GM21360 (cell line): ENCODE results near the gene OR4L1.
"Not testable (repeated sequence)": the region's sequence is repeated elsewhere in the genome, so short reads cannot be mapped to it uniquely, and the experiment has no call there.

Experiments
- ATAC-seq: cut with Tn5 transposase; IDR thresholded peaks from one replicate; pipeline ENCODE4 v1.9.1; 2021; ENCODE audit warnings: mild to moderate bottlenecking, moderate library complexity; ENCODE audit not compliant: unreplicated experiment

OR4L1 gene, protein sequence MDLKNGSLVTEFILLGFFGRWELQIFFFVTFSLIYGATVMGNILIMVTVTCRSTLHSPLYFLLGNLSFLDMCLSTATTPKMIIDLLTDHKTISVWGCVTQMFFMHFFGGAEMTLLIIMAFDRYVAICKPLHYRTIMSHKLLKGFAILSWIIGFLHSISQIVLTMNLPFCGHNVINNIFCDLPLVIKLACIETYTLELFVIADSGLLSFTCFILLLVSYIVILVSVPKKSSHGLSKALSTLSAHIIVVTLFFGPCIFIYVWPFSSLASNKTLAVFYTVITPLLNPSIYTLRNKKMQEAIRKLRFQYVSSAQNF

DNA sequence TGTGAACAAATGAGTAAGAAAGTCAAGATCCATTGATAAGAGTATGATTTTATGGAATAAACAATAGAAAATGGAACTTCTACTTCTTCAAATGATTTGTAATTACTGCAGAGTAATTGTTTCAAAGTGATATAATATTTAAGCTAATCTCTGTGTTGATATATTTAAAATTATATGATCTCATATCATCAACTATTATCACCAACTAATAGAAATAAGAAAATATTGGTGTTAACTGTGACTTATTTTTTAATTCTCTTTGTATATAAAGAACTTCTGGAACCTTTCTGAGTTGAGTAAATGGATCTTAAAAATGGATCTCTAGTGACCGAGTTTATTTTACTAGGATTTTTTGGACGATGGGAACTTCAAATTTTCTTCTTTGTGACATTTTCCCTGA, at the start of gene OR4L1:
Gene OR4L1 (plus strand): TSS at position 301 of the 400 bp plus-strand sequence. CDS start 0 bp downstream, at position 301.
- ATAC-seq = no peak

DNA sequence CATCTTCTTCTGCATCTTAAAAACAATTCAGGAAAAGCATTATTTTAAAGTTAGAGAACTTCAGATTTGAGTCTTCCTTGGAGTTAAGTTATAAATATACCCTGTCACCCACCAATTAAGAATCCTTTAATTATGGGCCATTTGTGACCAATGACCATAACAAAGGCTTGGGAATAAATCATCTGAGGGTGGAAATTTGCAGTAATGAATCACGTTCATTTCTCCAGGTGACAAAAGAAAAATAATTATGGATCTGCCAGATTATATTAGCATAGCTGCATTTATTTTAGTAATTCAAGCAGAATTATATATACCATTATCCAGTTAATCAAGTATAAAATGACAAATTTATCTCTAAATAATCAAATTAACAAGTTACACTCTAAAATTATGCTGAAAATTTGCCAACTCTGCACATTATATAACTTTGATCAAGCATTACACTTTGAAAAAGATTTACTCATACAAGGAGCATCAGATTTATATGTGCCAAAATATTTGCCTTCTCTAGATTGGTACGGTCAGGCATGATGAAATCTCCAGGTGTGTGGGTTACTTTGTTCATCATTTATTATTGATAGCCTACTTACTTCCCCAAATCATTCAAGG, 40.5 kb upstream of the OR4L1 start, which contains the start of gene OR4K14:
Gene OR4K14 (minus strand): TSS at position 51 of the 609 bp plus-strand sequence. CDS start 4,114 bp downstream, outside the sequence.
- no peak for ATAC-seq

DNA sequence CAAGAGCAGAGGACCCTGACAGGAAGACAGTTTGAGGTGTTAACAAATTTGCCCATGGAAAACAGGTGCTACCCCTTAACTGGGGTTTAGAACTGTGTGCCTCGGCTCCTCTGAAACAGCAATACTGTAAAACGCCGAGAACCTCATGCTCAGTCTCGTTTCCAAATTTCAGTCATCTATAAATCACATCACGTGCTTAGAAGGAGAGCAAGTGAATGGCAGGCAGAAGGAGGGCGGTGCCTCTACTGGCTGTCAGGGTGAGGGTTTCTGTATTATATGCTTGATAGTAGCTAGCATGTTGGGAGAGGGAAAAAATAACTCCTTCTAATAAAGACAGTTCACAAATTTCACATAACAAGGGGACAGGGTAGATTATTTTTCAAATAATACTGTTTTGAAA, 28.8 kb upstream of the OR4L1 start:
- no peak for ATAC-seq

DNA sequence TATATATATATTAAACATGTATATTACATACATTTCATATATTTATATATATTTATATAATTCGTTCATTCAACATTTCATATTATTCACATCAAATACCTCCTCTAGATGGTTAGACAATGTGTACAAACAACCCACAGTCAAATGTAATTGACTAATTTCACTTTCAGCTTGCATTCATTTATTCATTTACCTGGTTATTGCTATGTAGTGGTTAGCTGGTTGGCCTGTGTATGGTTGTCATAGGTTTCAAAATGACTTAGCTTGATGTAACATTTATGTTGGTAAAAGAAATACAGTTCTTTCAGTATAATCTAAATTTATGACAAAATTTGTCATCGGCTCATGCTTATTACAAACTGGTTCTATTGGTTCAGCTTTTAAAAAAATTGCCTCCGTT, 24.4 kb upstream of the OR4L1 start:
- ATAC-seq = no peak

DNA sequence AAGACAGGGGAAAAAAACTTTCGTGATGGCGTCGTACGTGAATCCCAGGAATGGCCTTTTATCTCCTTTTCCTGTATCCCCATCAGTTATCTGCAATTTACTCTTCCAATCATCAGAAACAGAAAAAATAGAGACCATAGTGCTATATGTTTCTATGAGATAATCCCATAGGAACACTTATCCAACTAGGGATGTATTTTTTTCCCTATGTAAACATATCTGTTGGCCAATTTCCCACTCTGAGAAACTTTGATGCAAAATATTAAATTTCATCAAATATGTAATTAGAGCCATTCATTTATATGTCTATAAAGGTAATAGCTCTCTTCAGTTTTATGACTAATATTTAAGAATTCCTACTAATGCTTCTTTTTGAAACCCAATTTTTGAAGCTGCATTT, 23.9 kb upstream of the OR4L1 start, which contains the start of gene OR4K13:
Gene OR4K13 (minus strand): TSS at position 101 of the 400 bp plus-strand sequence. CDS start 1,280 bp downstream, outside the sequence.
- no peak for ATAC-seq

DNA sequence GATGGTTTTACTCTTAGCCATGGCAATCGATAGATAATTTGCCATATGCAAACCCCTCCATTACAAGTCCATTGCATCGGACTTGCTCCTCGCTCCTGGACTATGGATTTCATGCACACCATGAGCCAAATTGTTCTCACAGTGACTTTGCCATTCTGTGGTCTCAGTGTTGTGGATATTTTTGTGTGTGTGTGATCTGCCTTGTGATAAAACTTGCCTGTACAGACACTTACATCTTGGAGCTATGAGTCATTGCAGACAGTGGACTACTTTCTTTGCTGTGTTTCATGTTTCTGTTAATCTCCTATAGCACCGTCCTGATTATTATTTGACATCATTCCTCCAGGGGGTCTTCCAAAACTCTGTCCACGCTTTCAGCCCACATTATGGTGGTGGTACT, 15.6 kb upstream of the OR4L1 start:
- ATAC-seq = no peak

DNA sequence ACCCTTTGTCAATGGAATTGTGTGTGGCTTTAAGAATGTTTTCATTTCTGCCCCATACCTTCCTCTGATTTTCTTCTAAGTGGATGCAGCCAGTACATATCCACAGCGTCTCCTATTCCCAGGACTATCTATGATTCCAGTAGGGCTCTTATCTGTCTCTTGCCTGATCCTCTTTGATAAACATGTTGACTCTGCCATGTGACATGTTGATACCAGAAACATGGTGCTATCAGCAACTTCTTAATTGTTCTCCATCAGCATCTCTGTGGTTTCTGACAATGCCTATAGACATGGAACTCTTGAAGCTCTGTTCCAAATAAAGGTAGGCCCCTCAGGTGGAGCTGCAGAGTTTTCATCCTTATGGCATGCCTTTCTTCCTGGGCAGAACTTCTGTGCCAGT, 11.6 kb upstream of the OR4L1 start:
- ATAC-seq = no peak

DNA sequence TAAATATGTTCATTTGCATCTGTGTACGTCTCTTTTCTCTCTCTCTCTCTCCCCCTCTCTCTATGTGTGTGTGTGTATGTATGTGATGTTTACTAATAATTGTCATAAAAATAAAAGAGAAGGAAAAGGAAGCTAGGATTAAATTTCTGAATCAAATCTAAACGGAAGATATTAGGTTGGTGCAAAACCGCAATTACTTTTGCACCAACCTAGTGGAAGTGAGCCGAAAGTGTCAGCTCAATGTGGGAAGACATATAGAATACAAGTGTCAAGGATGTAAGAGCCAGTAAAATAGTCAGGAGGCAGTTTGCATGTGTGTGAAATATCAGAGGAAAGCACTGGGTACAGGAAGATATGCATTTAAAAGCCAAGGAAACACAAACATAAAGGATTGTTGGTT, 32.2 kb downstream of the OR4L1 start:
- ATAC-seq = no peak

DNA sequence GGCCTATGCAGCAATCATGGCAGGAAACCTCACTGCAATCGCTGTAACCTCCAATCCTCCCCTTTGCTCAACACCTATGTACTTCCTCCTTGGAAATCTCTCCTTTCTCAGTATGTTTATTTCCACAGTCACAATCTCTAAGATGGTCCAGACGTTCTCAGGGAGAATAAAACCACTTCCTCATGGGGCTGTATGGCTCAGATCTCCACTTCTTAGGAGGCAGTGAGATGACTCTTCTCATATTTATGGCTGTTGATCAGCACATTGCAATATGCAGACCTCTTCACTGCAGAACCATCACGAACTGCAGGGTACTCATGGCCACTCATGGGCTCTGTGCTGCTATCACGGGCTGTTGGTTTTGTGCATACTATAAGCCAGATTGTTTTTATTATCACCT, 33.6 kb downstream of the OR4L1 start:
- ATAC-seq = no peak

DNA sequence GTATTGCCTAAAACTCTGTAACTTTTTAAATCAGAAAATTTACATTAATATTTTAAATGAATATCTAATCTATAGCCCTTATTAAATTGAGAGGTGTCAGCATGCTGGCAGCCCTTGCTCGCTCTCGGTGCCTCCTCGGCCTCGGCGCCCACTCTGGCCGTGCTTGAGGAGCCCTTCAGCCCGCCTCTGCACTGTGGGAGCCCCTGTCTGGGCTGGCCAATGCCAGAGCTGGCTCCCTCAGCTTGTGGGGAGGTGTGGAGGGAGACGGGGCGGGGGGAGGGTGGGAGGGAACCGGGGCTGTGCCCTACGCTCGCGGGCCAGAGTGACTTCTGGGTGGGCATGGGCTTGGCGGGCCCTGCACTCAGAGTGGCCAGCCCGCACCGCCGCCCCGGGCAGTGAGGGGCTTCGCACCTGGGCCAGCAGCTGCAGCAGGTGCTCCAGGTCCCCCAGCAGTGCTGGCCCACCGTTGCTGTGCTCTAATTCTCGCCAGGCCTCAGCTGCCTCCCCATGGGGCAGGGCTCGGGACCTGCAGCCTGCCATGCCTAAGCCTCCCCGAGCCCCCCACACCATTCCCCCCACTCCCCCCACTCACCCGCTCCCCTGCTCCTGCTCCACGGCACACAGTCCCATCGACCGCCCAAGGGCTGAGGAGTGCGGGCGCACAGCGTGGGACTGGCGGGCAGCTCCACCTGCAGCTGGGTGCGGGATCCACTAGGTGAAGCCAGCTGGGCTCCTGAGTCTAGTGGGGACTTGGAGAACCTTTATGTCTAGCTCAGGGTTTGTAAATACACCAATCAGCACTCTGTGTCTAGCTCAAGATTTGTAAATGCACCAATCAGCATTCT, 39.3 kb downstream of the OR4L1 start:
- not testable (repeated sequence) for ATAC-seq

DNA sequence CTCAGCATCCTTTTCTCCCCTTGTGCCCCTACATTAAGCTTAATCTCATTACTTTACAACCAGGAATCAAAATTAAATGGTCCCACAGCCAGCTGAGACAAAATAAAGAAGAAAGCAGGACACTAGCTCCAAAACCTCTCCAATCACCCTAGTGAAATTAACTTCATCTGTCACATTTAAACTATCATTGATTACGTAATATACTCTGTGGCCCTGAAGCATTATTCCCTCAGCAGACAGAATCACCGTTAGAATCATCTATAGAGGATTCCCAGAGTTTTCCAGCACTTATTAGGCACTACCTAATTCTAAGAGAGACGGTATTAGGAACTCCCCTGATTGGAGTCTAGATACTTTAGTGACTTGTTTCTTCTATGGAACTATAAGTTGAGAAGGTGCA, 50.6 kb downstream of the OR4L1 start, which contains the start of gene OR4K17:
Gene OR4K17 (plus strand): TSS at position 302 of the 400 bp plus-strand sequence. CDS start 6,761 bp downstream, outside the sequence.
- ATAC-seq = no peak
